Smooth muscle cell (in vitro differentiated cells): Measurements from ENCODE around the gene MOV10L1. TPM values are rescaled to one million over a fixed set of nuclear protein-coding genes. Genes with fewer than 3 reads are reported as not detected.

Experiments
- DNase-seq: peaks from one replicate; lab custom pipeline; 2025; ENCODE audit not compliant: unreplicated experiment; lab: John Stamatoyannopoulos, UW
- H2AFZ ChIP-seq: fragments of 200-600 bp; sonication (generic); 2 replicates; pipeline ENCODE4 v1.6.0; 2016; ENCODE audit warnings: antibody characterized with exemption, low read depth, mild to moderate bottlenecking
- H3F3A ChIP-seq: fragments of 200-600 bp; sonication (generic); 2 replicates; pipeline ENCODE4 v1.6.0; 2017; ENCODE audit warnings: antibody characterized with exemption, low read depth
- H3K27ac ChIP-seq: fragments of 200-600 bp; sonication (generic); 2 replicates; pipeline ENCODE4 v1.5.1; 2016; ENCODE audit warnings: low read depth, mild to moderate bottlenecking
- H3K27me3 ChIP-seq: fragments of 200-600 bp; sonication (generic); 2 replicates; pipeline ENCODE4 v1.6.1; 2016; ENCODE audit warnings: low read depth, mild to moderate bottlenecking
- H3K36me3 ChIP-seq: fragments of 200-600 bp; sonication (generic); 2 replicates; pipeline ENCODE4 v1.5.1; 2016; ENCODE audit warnings: low read depth
- H3K4me1 ChIP-seq: fragments of 200-600 bp; sonication (generic); 2 replicates; pipeline ENCODE4 v1.5.1; 2016; ENCODE audit warnings: low read depth
- H3K4me2 ChIP-seq: fragments of 200-600 bp; sonication (generic); 2 replicates; pipeline ENCODE4 v1.6.0; 2016; ENCODE audit warnings: mild to moderate bottlenecking
- H3K4me3 ChIP-seq: fragments of 200-600 bp; sonication (generic); 2 replicates; pipeline ENCODE4 v1.5.1; 2016; ENCODE audit warnings: mild to moderate bottlenecking
- H3K79me2 ChIP-seq: fragments of 200-600 bp; sonication (generic); 2 replicates; pipeline ENCODE4 v1.6.0; 2016; ENCODE audit warnings: low read depth, mild to moderate bottlenecking
- H3K9ac ChIP-seq: fragments of 200-600 bp; sonication (generic); 2 replicates; pipeline ENCODE4 v1.6.0; 2016; ENCODE audit warnings: low read depth
- H3K9me3 ChIP-seq: fragments of 200-600 bp; sonication (generic); replicated peaks from 2 replicates; pipeline ENCODE4 v1.5.1; 2016; ENCODE audit warnings: low read depth
- H4K20me1 ChIP-seq: fragments of 200-600 bp; sonication (generic); 2 replicates; pipeline ENCODE4 v1.6.0; 2016; ENCODE audit warnings: low read depth
- CTCF ChIP-seq: fragments of 200-600 bp; sonication (generic); IDR thresholded peaks from 2 replicates; pipeline ENCODE4 v1.5.1; 2017; ENCODE audit warnings: borderline replicate concordance, mild to moderate bottlenecking, antibody characterized with exemption; ENCODE audit not compliant: insufficient read depth, poor library complexity, severe bottlenecking
- WGBS: methylation state at CpG from one replicate; pipeline ENCODE4 v1.1.7; 2016; ENCODE audit warnings: low lambda C conversion rate; 5-methylcytosine and 5-hydroxymethylcytosine counted together
- polyA plus RNA-seq: library from polyadenylated mRNA; unstranded; fragments of >200 nt; fragmentation: Nextera tagmentation; extraction: Ambion mirVana; gene quantifications from 2 replicates; pipeline ENCODE4 v1.2.1, GENCODE V29; 2016
- total RNA-seq: library from RNA; depleted of rRNA; stranded (reverse); fragments of >200 nt; gene quantifications from 2 replicates; pipeline ENCODE4 v1.2.3, GENCODE V29; 2014

Gene MOV10L1
- total RNA-seq (0.85 and 1.2 TPM in 2 replicates), polyA plus RNA-seq (0.10 and 1.1 TPM in 2 replicates)

- no peaks in the 10 kb centered on the region for H3K36me3 ChIP-seq
- H3K4me3 ChIP-seq = no peak within 1 kb of the TSS
- WGBS = 89% methylated on average over 56 of the region's 83 CpGs
- no peak within 1 kb of the TSS for H3K4me2 ChIP-seq
- H3K79me2 ChIP-seq = no peaks in the 10 kb centered on the region
- peaks cover 11% of the 10 kb centered on the region for H3F3A ChIP-seq
- H3K4me1 ChIP-seq = peaks cover 6% of the 10 kb centered on the region
- no peak within 1 kb of the TSS for H2AFZ ChIP-seq
- no peaks in the 10 kb centered on the region for H4K20me1 ChIP-seq
- DNase-seq = no peak
- no peaks in the 10 kb centered on the region for H3K27me3 ChIP-seq
- TF ChIP-seq CTCF = no peak
- no peak within 1 kb of the TSS for H3K27ac ChIP-seq
- H3K9me3 ChIP-seq = no peaks in the 10 kb centered on the region
- H3K9ac ChIP-seq = no peak within 1 kb of the TSS
Measured at GRCh38 chr22:50089682-50090411, at the start of gene MOV10L1. Gene MOV10L1 (plus strand): TSS chr22:50090006. CDS start chr22:50090089, 83 bp downstream.

GRCh38 chr22:50040717-50041116 is 49.1 kb upstream of the MOV10L1 start:
- Histone ChIP-seq H3K36me3 (no peaks in the 10 kb centered on the region), H3K4me2 (no peak overlapping the region), H3F3A (no peaks in the 10 kb centered on the region), H3K9me3 (no peaks in the 10 kb centered on the region), H2AFZ (no peak overlapping the region), H3K4me3 (no peak overlapping the region), H3K27ac (no peak overlapping the region), H3K4me1 (no peaks in the 10 kb centered on the region), H3K27me3 (no peaks in the 10 kb centered on the region), H4K20me1 (no peaks in the 10 kb centered on the region), H3K9ac (no peak overlapping the region), H3K79me2 (no peaks in the 10 kb centered on the region)
- 93% methylated on average over 7 of the region's 7 CpGs for WGBS
- no peak for TF ChIP-seq CTCF
- DNase-seq = no peak

- DNase-seq = no peak
- no peaks in the 10 kb centered on the region for H3K79me2 ChIP-seq
- no peaks in the 10 kb centered on the region for H3K4me1 ChIP-seq
- H3K4me2 ChIP-seq = no peak overlapping the region
- TF ChIP-seq CTCF = no peak
- H3K9ac ChIP-seq = no peak overlapping the region
- no peaks in the 10 kb centered on the region for H3K36me3 ChIP-seq
- H3K4me3 ChIP-seq = no peak overlapping the region
- no peaks in the 10 kb centered on the region for H3K9me3 ChIP-seq
- H4K20me1 ChIP-seq = no peaks in the 10 kb centered on the region
- no peak overlapping the region for H2AFZ ChIP-seq
- WGBS = 93% methylated on average over 17 of the region's 17 CpGs
- H3K27ac ChIP-seq = no peak overlapping the region
- H3K27me3 ChIP-seq = no peaks in the 10 kb centered on the region
- H3F3A ChIP-seq = no peaks in the 10 kb centered on the region
Measured at GRCh38 chr22:50041361-50042065, 48.3 kb upstream of the MOV10L1 start.
